HuH-7 (cell line): ENCODE data around the gene SDSL.

ENCODE experiments used
- DNase-seq: peaks from one replicate; pipeline ENCODE4 v3.0.0; 2011; ENCODE audit warnings: low spot score

The SDSL gene

GRCh38 chr12:113485330-113485729 is 63.1 kb downstream of the SDSL start:
- no peak for DNase-seq

GRCh38 chr12:113486722-113487121 is 64.5 kb downstream of the SDSL start:
- DNase-seq: no peak
